Measurements from ENCODE around the gene FOXP1.

Gene FOXP1

GRCh38 chr3:71088019-71088708, 495.4 kb downstream of the FOXP1 start:
- no peak for DNase-seq (ENCODE audit: extremely low spot score)
- TF ChIP-seq CTCF (IDR thresholded peaks at IDR 0.05; ENCODE audit: control extremely low read depth, extremely low read depth, low read depth, missing control alignments), result no peak
- ChIA-PET CTCF (interaction anchor here (1.0 kb wide), 1 partner anchor 33 kb away, joined by 3 read pairs; no protein-coding TSS in a partner anchor), POLR2A (interaction anchor here (0.5 to 0.7 kb wide), 3 partner anchors 17 to 1553 kb away, joined by 3 to 4 read pairs (median 3); no protein-coding TSS in a partner anchor)

GRCh38 chr3:71087143-71088018, 496.1 kb downstream of the FOXP1 start:
- ChIA-PET POLR2A (interaction anchor here (0.5 to 0.7 kb wide), 2 partner anchors 17 to 1553 kb away, joined by 3 read pairs; no protein-coding TSS in a partner anchor), CTCF (interaction anchor here (1.9 kb wide), 1 partner anchor 19 kb away, joined by 4 read pairs; no protein-coding TSS in a partner anchor)
- DNase-seq (ENCODE audit: extremely low spot score), result peak; percentile 60
- no peak for TF ChIP-seq CTCF (IDR thresholded peaks at IDR 0.05; ENCODE audit: control extremely low read depth, extremely low read depth, low read depth, missing control alignments)

DNA sequence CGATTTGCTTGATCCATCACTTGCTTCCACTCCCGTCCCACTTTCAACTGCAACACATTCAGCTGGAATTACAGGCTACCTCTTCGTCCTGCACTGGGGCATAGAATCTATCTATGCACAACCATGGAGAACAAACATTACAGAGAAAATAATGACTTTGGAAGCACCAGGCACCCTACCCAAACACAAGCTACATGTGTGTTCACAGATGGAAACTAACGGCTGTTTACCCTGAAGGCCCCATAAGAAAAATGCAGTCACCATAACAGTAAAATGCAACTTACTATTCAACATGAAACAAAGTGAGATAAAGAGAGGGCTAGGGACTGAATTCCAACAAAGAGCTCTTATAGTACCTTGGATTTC, 496.8 kb downstream of the FOXP1 start:
- TF ChIP-seq CTCF (IDR thresholded peaks at IDR 0.05; ENCODE audit: control extremely low read depth, extremely low read depth, low read depth, missing control alignments), result no peak
- no peak for DNase-seq (ENCODE audit: extremely low spot score)
- ChIA-PET POLR2A (no interaction called here), CTCF (interaction anchor here (1.9 kb wide), 1 partner anchor 19 kb away, joined by 4 read pairs; no protein-coding TSS in a partner anchor)

- CTCF ChIA-PET, result interaction anchor here (1.1 to 1.2 kb wide), 2 partner anchors 12 to 77 kb away, joined by 3 read pairs; no protein-coding TSS in a partner anchor
Observed at GRCh38 chr3:71083726-71084131, 499.8 kb downstream of the FOXP1 start.

GRCh38 chr3:71082833-71083232, 500.7 kb downstream of the FOXP1 start:
- TF ChIP-seq CTCF (IDR thresholded peaks at IDR 0.05; ENCODE audit: control extremely low read depth, extremely low read depth, low read depth, missing control alignments), result no peak
- no peak for DNase-seq (ENCODE audit: extremely low spot score)
- CTCF ChIA-PET, result interaction anchor here (1.1 to 1.2 kb wide), 2 partner anchors 13 to 76 kb away, joined by 3 read pairs; no protein-coding TSS in a partner anchor
- POLR2A ChIA-PET, result no interaction called here

More at GRCh38 chr3:71083726-71084131, 499.8 kb downstream of the FOXP1 start:
- peak; percentile 17 for DNase-seq (ENCODE audit: extremely low spot score)
- no peak for TF ChIP-seq CTCF (IDR thresholded peaks at IDR 0.05; ENCODE audit: control extremely low read depth, extremely low read depth, low read depth, missing control alignments)
- POLR2A ChIA-PET, result no interaction called here

DNA sequence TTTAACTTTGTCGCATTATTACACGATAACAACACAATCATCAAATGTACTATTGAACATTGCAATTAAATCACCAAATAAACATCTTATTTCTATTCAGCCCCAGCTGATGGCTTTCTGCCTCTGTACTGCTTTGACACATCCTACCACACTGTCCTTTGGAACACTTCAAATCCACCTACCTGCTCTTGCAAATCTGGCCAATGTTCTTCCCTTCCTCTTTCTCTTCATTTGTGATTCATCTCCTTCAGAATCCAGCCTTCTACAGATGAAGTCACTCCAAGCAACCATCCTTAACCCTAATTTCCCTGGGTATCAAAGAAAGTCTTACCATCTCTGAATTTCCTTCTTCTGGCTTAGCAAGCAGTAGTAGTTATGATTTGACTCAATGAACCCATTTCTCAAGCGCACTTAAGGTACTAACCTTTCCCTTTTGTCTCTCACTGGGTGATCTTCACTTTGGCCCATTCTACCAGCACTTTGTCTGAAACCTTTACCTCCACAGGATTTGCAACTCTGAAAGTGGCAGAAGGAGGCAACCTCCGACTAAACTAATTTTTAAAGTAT, 502.9 kb downstream of the FOXP1 start:
- DNase-seq (ENCODE audit: extremely low spot score), result no peak
- POLR2A ChIA-PET, result no interaction called here
- no peak for TF ChIP-seq CTCF (IDR thresholded peaks at IDR 0.05; ENCODE audit: control extremely low read depth, extremely low read depth, low read depth, missing control alignments)
- CTCF ChIA-PET, result interaction anchor here (1.3 to 1.7 kb wide), 3 partner anchors 9 to 35 kb away, joined by 3 to 6 read pairs (median 3); no protein-coding TSS in a partner anchor

All from GM10248 (cell line).